Activated naive CD8-positive, alpha-beta T cell (primary cell): ENCODE results near the gene TUBA3D.
"Not testable (repeated sequence)": the region's sequence is repeated elsewhere in the genome, so short reads cannot be mapped to it uniquely, and the experiment has no call there.

Experiments used
- H3K27ac Mint-ChIP-seq: one replicate; pipeline ENCODE4 v1.8.0; 2021; ENCODE audit warnings: mixed read lengths
- H3K27me3 Mint-ChIP-seq: one replicate; pipeline ENCODE4 v1.8.0; 2021; ENCODE audit warnings: mixed read lengths
- H3K36me3 Mint-ChIP-seq: one replicate; pipeline ENCODE4 v1.8.0; 2021; ENCODE audit warnings: mixed read lengths
- H3K4me1 Mint-ChIP-seq: one replicate; pipeline ENCODE4 v1.8.0; 2021; ENCODE audit warnings: low read depth, mixed read lengths
- H3K4me3 Mint-ChIP-seq: one replicate; pipeline ENCODE4 v1.8.0; 2021; ENCODE audit warnings: mild to moderate bottlenecking, mixed read lengths
- H3K9me3 Mint-ChIP-seq: one replicate; pipeline ENCODE4 v1.8.0; 2021; ENCODE audit warnings: low read depth, mixed read lengths

TUBA3D gene

GRCh38 chr2:131493199-131493968 is 17.5 kb downstream of the TUBA3D start:
- H3K27ac Mint-ChIP-seq, result peak overlapping the region; percentile 98
- H3K27me3 Mint-ChIP-seq, result no peaks in the 10 kb centered on the region
- H3K4me3 Mint-ChIP-seq, result peak overlapping the region; percentile 98
- H3K9me3 Mint-ChIP-seq, result no peaks in the 10 kb centered on the region
- H3K4me1 Mint-ChIP-seq, result peaks cover 44% of the 10 kb centered on the region
- H3K36me3 Mint-ChIP-seq, result no peaks in the 10 kb centered on the region

GRCh38 chr2:131495506-131495905 is 19.6 kb downstream of the TUBA3D start:
- H3K4me1 Mint-ChIP-seq, result peaks cover 29% of the 10 kb centered on the region
- H3K4me3 Mint-ChIP-seq, result peak overlapping the region; percentile 65
- H3K27ac Mint-ChIP-seq, result peak overlapping the region; percentile 64
- not testable (repeated sequence) for H3K27me3 Mint-ChIP-seq, H3K9me3 Mint-ChIP-seq, H3K36me3 Mint-ChIP-seq

GRCh38 chr2:131498321-131498973 is 22.5 kb downstream of the TUBA3D start:
- H3K4me1 Mint-ChIP-seq, result peaks cover 23% of the 10 kb centered on the region
- H3K27me3 Mint-ChIP-seq, H3K36me3 Mint-ChIP-seq, H3K4me3 Mint-ChIP-seq, H3K27ac Mint-ChIP-seq, H3K9me3 Mint-ChIP-seq: not testable (repeated sequence)

- not testable (repeated sequence) for H3K36me3 Mint-ChIP-seq, H3K27ac Mint-ChIP-seq, H3K4me3 Mint-ChIP-seq
Observed at GRCh38 chr2:131503587-131503986, 27.7 kb downstream of the TUBA3D start.

GRCh38 chr2:131504082-131504750 is 28.3 kb downstream of the TUBA3D start:
- not testable (repeated sequence) for H3K27me3 Mint-ChIP-seq, H3K9me3 Mint-ChIP-seq, H3K36me3 Mint-ChIP-seq, H3K4me1 Mint-ChIP-seq, H3K27ac Mint-ChIP-seq, H3K4me3 Mint-ChIP-seq

More at GRCh38 chr2:131503587-131503986, 27.7 kb downstream of the TUBA3D start:
- H3K9me3 Mint-ChIP-seq, H3K4me1 Mint-ChIP-seq, H3K27me3 Mint-ChIP-seq: not testable (repeated sequence)

GRCh38 chr2:131509615-131510014 is 33.7 kb downstream of the TUBA3D start:
- Mint-ChIP-seq H3K9me3 (no peaks in the 10 kb centered on the region), H3K4me3 (no peak overlapping the region), H3K4me1 (no peaks in the 10 kb centered on the region), H3K27me3 (no peaks in the 10 kb centered on the region), H3K36me3 (no peaks in the 10 kb centered on the region), H3K27ac (no peak overlapping the region)

- H3K9me3 Mint-ChIP-seq, H3K27me3 Mint-ChIP-seq, H3K4me1 Mint-ChIP-seq, H3K27ac Mint-ChIP-seq, H3K36me3 Mint-ChIP-seq, H3K4me3 Mint-ChIP-seq: not testable (repeated sequence)
Observed at GRCh38 chr2:131511291-131511968, 35.5 kb downstream of the TUBA3D start.

GRCh38 chr2:131511969-131512870 is 36.3 kb downstream of the TUBA3D start:
- not testable (repeated sequence) for H3K4me3 Mint-ChIP-seq, H3K27ac Mint-ChIP-seq, H3K36me3 Mint-ChIP-seq

GRCh38 chr2:131514408-131515166 is 38.7 kb downstream of the TUBA3D start:
- not testable (repeated sequence) for H3K27me3 Mint-ChIP-seq, H3K36me3 Mint-ChIP-seq, H3K4me1 Mint-ChIP-seq, H3K27ac Mint-ChIP-seq, H3K4me3 Mint-ChIP-seq, H3K9me3 Mint-ChIP-seq

More at GRCh38 chr2:131511969-131512870, 36.3 kb downstream of the TUBA3D start:
- not testable (repeated sequence) for H3K4me1 Mint-ChIP-seq, H3K27me3 Mint-ChIP-seq, H3K9me3 Mint-ChIP-seq

GRCh38 chr2:131515235-131515634 is 39.3 kb downstream of the TUBA3D start:
- H3K36me3 Mint-ChIP-seq, H3K4me3 Mint-ChIP-seq, H3K27me3 Mint-ChIP-seq, H3K4me1 Mint-ChIP-seq, H3K9me3 Mint-ChIP-seq, H3K27ac Mint-ChIP-seq: not testable (repeated sequence)

- Mint-ChIP-seq H3K9me3 (no peaks in the 10 kb centered on the region), H3K36me3 (no peaks in the 10 kb centered on the region), H3K4me1 (no peaks in the 10 kb centered on the region), H3K27ac (no peak overlapping the region), H3K4me3 (no peak overlapping the region), H3K27me3 (no peaks in the 10 kb centered on the region)
Observed at GRCh38 chr2:131516011-131516410, 40.1 kb downstream of the TUBA3D start.

- not testable (repeated sequence) for H3K27ac Mint-ChIP-seq
Observed at GRCh38 chr2:131516621-131517020, 40.7 kb downstream of the TUBA3D start.

GRCh38 chr2:131517106-131517831 is 41.4 kb downstream of the TUBA3D start:
- Mint-ChIP-seq H3K9me3 (no peaks in the 10 kb centered on the region), H3K36me3 (no peaks in the 10 kb centered on the region), H3K27ac (no peak overlapping the region), H3K4me3 (no peak overlapping the region), H3K4me1 (no peaks in the 10 kb centered on the region), H3K27me3 (no peaks in the 10 kb centered on the region)

More at GRCh38 chr2:131516621-131517020, 40.7 kb downstream of the TUBA3D start:
- not testable (repeated sequence) for H3K4me3 Mint-ChIP-seq, H3K9me3 Mint-ChIP-seq, H3K27me3 Mint-ChIP-seq, H3K4me1 Mint-ChIP-seq, H3K36me3 Mint-ChIP-seq
